ENCODE data around the gene PLOD3. TPM values are rescaled to one million over a fixed set of nuclear protein-coding genes. Genes with fewer than 3 reads are reported as not detected.

The PLOD3 gene
- total and polyA plus RNA-seq, 2 of the 8 experiments (the other 6 are each of a cell fraction or from before 2014, with no cell fraction given): 28.4 to 47.2 TPM

DNA sequence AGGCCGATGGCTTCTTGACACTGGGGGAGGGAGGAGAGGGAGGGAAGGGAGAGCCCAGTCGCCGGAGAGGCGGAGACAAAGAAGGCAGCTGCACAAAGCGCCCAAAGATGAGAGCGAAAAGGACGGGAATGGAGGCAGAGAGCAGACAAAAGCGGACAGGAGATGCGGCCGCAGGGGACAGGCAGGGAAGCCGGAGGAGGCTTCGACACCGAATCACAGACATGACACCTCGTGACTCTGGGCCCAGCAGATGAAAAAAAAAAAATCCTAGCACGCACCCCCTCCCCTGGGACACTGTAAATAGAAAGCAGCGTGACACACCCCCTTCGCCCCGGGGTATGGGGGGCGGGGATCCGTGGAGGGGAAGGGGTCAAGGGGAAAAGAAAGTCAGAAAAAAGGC, 38.3 kb downstream of the PLOD3 start (continued):
- TF ChIP-seq, protein P1, sequence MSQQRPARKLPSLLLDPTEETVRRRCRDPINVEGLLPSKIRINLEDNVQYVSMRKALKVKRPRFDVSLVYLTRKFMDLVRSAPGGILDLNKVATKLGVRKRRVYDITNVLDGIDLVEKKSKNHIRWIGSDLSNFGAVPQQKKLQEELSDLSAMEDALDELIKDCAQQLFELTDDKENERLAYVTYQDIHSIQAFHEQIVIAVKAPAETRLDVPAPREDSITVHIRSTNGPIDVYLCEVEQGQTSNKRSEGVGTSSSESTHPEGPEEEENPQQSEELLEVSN (IDR thresholded peaks at IDR 0.05): peak; percentile 44; the same call in 1 of the 2 replicates
- TF ChIP-seq, protein P2, sequence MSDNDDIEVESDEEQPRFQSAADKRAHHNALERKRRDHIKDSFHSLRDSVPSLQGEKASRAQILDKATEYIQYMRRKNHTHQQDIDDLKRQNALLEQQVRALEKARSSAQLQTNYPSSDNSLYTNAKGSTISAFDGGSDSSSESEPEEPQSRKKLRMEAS (IDR thresholded peaks at IDR 0.05): peak; percentile 37; the same call in 1 of the 2 replicates
- TF ChIP-seq HDAC6 (IDR thresholded peaks at IDR 0.05; ENCODE audit: low read depth, low read length) (no peak), SIN3A (conservative IDR thresholded peaks at IDR 0.05 in 1 of 2, IDR thresholded peaks at IDR 0.05 in 1 of 2; ENCODE audit: low read depth in 1 of 2, low read length in 2 of 2) (peak in 1 of 2 experiments; percentile 49; a peak in 1 of 4 replicates)
